ENCODE results near the gene SARDH. TPM values are rescaled to one million over a fixed set of nuclear protein-coding genes. Genes with fewer than 3 reads are reported as not detected.

The SARDH gene
- total and polyA plus RNA-seq, 2 donors (not counting 1 experiment from before 2014, with no cell fraction given), result 0.03 to 0.07 TPM

DNA sequence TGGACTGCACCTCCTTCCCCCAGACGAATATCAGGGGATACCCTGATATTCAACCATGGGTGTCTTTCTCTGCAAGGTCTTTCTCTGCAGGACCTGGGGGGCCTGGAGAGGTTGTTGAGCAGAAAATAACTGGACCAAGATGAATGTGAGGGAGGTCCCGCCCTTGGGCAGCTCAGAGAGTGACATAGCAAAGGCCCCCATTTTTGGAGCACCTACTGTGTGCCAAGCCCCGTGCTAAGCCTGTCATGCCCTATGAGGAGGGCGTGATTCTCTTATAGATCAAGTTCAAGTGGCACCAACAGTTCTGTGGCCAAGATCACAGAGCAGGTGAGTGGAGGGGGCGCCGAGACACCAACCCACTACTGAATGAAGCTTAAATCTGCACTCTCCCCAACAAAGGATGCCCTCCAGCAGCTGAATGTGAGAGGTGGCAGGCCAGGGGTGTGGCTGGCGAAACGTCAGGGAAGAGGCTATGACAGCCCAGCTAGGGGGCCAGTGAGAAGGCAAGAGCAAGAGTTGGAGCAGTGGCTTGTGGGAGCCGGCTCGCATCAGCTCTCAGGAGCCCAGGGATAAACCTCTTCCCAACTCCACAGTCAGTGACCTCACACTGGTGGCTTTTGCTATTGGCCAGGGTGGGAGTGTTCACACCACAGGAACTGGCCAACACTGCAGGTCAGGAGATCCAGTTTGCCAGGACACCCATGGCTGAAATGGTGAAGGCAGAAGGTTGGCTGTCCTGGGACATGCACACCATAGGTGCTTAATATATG, 5.3 kb downstream of the SARDH start:
- no peak for ATAC-seq (ENCODE audit: low read depth)
- peaks cover 34% of the 10 kb centered on the region for H3K4me1 Mint-ChIP-seq
- no peaks in the 10 kb centered on the region for H3K9me3 Mint-ChIP-seq (ENCODE audit: insufficient read depth)
- CTCF ChIA-PET, result interaction anchor here (4.7 kb wide), 1 partner anchor 10 kb away, joined by 17 read pairs; no protein-coding TSS in a partner anchor
- TF ChIP-seq EZH2 (IDR thresholded peaks at IDR 0.05; ENCODE audit: borderline replicate concordance, insufficient read depth, low read depth, low read length, poor library complexity, severe bottlenecking), result no peak
- TF ChIP-seq, protein P1, sequence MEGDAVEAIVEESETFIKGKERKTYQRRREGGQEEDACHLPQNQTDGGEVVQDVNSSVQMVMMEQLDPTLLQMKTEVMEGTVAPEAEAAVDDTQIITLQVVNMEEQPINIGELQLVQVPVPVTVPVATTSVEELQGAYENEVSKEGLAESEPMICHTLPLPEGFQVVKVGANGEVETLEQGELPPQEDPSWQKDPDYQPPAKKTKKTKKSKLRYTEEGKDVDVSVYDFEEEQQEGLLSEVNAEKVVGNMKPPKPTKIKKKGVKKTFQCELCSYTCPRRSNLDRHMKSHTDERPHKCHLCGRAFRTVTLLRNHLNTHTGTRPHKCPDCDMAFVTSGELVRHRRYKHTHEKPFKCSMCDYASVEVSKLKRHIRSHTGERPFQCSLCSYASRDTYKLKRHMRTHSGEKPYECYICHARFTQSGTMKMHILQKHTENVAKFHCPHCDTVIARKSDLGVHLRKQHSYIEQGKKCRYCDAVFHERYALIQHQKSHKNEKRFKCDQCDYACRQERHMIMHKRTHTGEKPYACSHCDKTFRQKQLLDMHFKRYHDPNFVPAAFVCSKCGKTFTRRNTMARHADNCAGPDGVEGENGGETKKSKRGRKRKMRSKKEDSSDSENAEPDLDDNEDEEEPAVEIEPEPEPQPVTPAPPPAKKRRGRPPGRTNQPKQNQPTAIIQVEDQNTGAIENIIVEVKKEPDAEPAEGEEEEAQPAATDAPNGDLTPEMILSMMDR (IDR thresholded peaks at IDR 0.05), result no peak
- no peak overlapping the region for H3K4me3 Mint-ChIP-seq
- Histone ChIP-seq H3K27ac (ENCODE audit: low read length in 2 of 2) (no peak overlapping the region), H3K79me2 (ENCODE audit: control insufficient read depth, insufficient read depth, low read length) (no peaks in the 10 kb centered on the region), H3K4me1 (ENCODE audit: control insufficient read depth in 2 of 2, insufficient read depth in 2 of 2, low read length in 2 of 2) (peaks cover 17 to 24% of the 10 kb centered on the region in 2 donors), H3K36me3 (replicated peaks in 1 of 2; ENCODE audit: control extremely low read depth in 1 of 2, control insufficient read depth in 1 of 2, extremely low read depth in 1 of 2, insufficient read depth in 2 of 2, low read length in 1 of 2) (no peaks in the 10 kb centered on the region), H3K27me3 (replicated peaks in 1 of 4; ENCODE audit: control extremely low read depth in 1 of 4, control insufficient read depth in 3 of 4, insufficient read depth in 4 of 4, low read length in 3 of 4) (peaks cover 0 to 7% (median 0%) of the 10 kb centered on the region in 4 experiments), H4K20me1 (ENCODE audit: control insufficient read depth, insufficient read depth, low read length, poor library complexity, severe bottlenecking) (no peaks in the 10 kb centered on the region), H3K9me3 (ENCODE audit: control extremely low read depth in 1 of 3, control insufficient read depth in 2 of 3, insufficient read depth in 1 of 3, low read length in 2 of 3) (no peaks in the 10 kb centered on the region), H3K4me2 (replicated peaks; ENCODE audit: low read depth, low read length, poor library complexity, severe bottlenecking) (no peak overlapping the region), H2AFZ (ENCODE audit: insufficient read depth, low read depth, low read length, poor library complexity, severe bottlenecking) (no peak overlapping the region), H3K9ac (ENCODE audit: low read length) (no peak overlapping the region), H3K4me3 (ENCODE audit: control extremely low read depth in 1 of 5, extremely low read depth in 1 of 5, insufficient read depth in 1 of 5, low read depth in 2 of 5, low read length in 4 of 5) (no peak overlapping the region)
- H3K27me3 Mint-ChIP-seq, result peaks cover 12% of the 10 kb centered on the region
- DNase-seq, result no peak
- WGBS (ENCODE audit: insufficient coverage), result 80% methylated on average over 6 of the region's 10 CpGs
- POLR2A ChIA-PET, result no interaction called here
- H3K27ac Mint-ChIP-seq, result no peak overlapping the region
- intact Hi-C loops (cut with micrococcal nuclease), result no loop called here
